Esophagus squamous epithelium (tissue), 4 donors: ENCODE measurements around the gene MAST3.

Experiments used
- POLR2A ChIP-seq, 4 donors: fragments of 450-650 bp; IDR thresholded peaks; one replicate each; pipeline ENCODE4 v1.6.1; 2017; ENCODE audit warnings: antibody characterized with exemption in 4 of 4, mild to moderate bottlenecking in 4 of 4, moderate library complexity in 3 of 4
- TF ChIP-seq, protein P1 (sequence below), 6 experiments: fragments of 450-650 bp in 4 of 6; fragments of 200-600 bp in 2 of 6; sonication (generic) in 2 of 6; IDR thresholded peaks; one replicate each; pipeline ENCODE4 v1.5.1; 2016 to 2019; ENCODE audit warnings: antibody characterized with exemption in 6 of 6, mild to moderate bottlenecking in 4 of 6, moderate library complexity in 4 of 6

DNA sequence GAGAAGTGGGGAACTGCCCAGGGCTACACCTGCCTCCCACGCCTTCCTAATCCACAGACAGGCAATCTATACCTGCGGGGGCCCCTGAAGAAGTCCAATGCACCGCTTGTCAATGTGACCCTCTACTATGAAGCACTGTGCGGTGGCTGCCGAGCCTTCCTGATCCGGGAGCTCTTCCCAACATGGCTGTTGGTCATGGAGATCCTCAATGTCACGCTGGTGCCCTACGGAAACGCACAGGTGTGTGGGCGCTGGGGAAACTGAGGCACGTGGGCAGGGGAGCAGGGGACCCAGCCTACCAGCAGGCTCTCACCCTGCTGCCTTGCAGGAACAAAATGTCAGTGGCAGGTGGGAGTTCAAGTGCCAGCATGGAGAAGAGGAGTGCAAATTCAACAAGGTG lies 77.4 kb downstream of the MAST3 start:
- TF ChIP-seq, protein P1, sequence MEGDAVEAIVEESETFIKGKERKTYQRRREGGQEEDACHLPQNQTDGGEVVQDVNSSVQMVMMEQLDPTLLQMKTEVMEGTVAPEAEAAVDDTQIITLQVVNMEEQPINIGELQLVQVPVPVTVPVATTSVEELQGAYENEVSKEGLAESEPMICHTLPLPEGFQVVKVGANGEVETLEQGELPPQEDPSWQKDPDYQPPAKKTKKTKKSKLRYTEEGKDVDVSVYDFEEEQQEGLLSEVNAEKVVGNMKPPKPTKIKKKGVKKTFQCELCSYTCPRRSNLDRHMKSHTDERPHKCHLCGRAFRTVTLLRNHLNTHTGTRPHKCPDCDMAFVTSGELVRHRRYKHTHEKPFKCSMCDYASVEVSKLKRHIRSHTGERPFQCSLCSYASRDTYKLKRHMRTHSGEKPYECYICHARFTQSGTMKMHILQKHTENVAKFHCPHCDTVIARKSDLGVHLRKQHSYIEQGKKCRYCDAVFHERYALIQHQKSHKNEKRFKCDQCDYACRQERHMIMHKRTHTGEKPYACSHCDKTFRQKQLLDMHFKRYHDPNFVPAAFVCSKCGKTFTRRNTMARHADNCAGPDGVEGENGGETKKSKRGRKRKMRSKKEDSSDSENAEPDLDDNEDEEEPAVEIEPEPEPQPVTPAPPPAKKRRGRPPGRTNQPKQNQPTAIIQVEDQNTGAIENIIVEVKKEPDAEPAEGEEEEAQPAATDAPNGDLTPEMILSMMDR (IDR thresholded peaks at IDR 0.05) = no peak
- TF ChIP-seq POLR2A (IDR thresholded peaks at IDR 0.05) = no peak
